AG04449 (cell line): Measurements from ENCODE around the gene ZNF821.
"Not testable (repeated sequence)": the region's sequence is repeated elsewhere in the genome, so short reads cannot be mapped to it uniquely, and the experiment has no call there.

Experiments used
- CTCF ChIA-PET: fragments of 350-600 bp; formaldehyde crosslinking; extraction: SDS; loops from one replicate; lab custom pipeline; 2021; ENCODE audit warnings: antibody characterized with exemption; lab: Yijun Ruan, JAX
- POLR2A ChIA-PET: fragments of 400-600, 350-600 bp; formaldehyde crosslinking; extraction: SDS; loops from one replicate; lab custom pipeline; 2020; ENCODE audit warnings: antibody characterized with exemption, inconsistent platforms; lab: Yijun Ruan, JAX
- DNase-seq: peaks from one replicate; pipeline ENCODE4 v3.0.0-alpha.2; 2010; ENCODE audit warnings: low read depth, low spot score
- H3K4me3 ChIP-seq: 2 replicates; pipeline ENCODE4 v1.5.1; 2011; ENCODE audit warnings: low read depth, mild to moderate bottlenecking, control low read depth, low read length
- CTCF ChIP-seq: IDR thresholded peaks from one replicate; pipeline ENCODE4 v1.5.1; 2011; ENCODE audit warnings: mild to moderate bottlenecking, moderate library complexity, low read length, control low read depth, inconsistent platforms; ENCODE audit not compliant: insufficient read depth; ENCODE audit errors: missing control alignments

Gene ZNF821

GRCh38 chr16:71826533-71827017 lies 57.4 kb downstream of the ZNF821 start:
- no peak for DNase-seq
- TF ChIP-seq CTCF = no peak
- CTCF ChIA-PET = no interaction called here
- POLR2A ChIA-PET = no interaction called here
- no peak overlapping the region for H3K4me3 ChIP-seq

- H3K4me3 ChIP-seq, DNase-seq, POLR2A ChIA-PET: not testable (repeated sequence)
- CTCF ChIA-PET = interaction anchor here (0.8 kb wide), 1 partner anchor 54 kb away, joined by 3 read pairs; no protein-coding TSS in a partner anchor
Measured at GRCh38 chr16:71817155-71817500, 66.9 kb downstream of the ZNF821 start.

GRCh38 chr16:71811261-71811803 lies 72.7 kb downstream of the ZNF821 start:
- CTCF ChIA-PET = no interaction called here
- POLR2A ChIA-PET = no interaction called here
- DNase-seq = no peak
- H3K4me3 ChIP-seq = no peak overlapping the region
- TF ChIP-seq CTCF = no peak

GRCh38 chr16:71810155-71810530 lies 73.8 kb downstream of the ZNF821 start:
- CTCF ChIA-PET = interaction anchor here (3.8 kb wide), 1 partner anchor 72 kb away, joined by 15 read pairs; no protein-coding TSS in a partner anchor
- H3K4me3 ChIP-seq, DNase-seq, POLR2A ChIA-PET: not testable (repeated sequence)
